Measurements from ENCODE around the gene MBD3.
A peak's percentile ranks its signal among the peaks of the same experiment; 100 is the strongest.
"Not testable (repeated sequence)": the region's sequence is repeated elsewhere in the genome, so short reads cannot be mapped to it uniquely, and the experiment has no call there.

Gene MBD3

GRCh38 chr19:1568320-1569019 lies 24.2 kb downstream of the MBD3 start, which contains the start of gene MEX3D:
TSS of gene MEX3D (minus strand) at chr19:1568325. CDS start at chr19:1568058, 267 bp downstream.
- DNase-seq, result peak; percentile 84 to 85

GRCh38 chr19:1567848-1568227 lies 24.8 kb downstream of the MBD3 start:
- no peak for DNase-seq

GRCh38 chr19:1567116-1567847 lies 25.4 kb downstream of the MBD3 start:
- DNase-seq, result no peak

DNA sequence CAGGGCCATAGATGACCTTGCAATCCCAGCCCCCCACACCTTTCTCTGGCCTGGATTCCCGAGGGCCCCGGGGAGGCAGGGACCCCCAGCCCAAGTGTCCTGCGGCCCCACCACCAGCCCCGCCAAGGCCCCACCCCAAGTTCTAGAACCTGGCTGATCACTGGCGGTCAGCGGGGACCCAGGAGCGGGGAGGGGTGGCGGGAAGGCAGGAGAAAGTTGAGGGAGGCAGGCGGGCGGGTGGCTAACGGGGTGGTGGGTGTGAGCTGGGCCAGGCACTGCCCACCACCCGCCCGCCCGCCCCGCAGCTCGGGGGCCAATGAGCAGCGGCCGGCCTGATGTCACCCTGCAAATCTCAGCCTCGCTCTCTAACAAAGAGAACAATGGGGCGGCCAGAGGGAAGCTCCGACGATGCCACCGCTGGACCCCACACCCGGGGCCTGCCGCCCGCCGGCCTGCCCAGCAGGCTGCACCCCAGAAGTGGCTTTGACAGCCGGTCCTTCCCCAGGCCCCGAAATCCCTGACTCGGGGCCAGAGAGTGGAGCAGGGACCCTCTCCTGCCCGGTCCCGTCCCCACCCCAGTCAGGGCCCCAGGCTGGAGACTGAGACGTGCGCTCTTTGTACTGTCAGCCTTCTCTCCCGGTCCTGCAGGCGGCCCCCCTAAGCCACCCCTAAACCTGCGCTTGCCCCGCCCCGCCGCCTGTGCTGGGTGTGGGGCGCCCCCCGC lies 26.1 kb downstream of the MBD3 start:
- no peak for DNase-seq

- DNase-seq, result no peak
Observed at GRCh38 chr19:1563251-1563650, 29.4 kb downstream of the MBD3 start.

GRCh38 chr19:1561236-1561842 lies 31.3 kb downstream of the MBD3 start:
- no peak for DNase-seq

GRCh38 chr19:1560286-1560882 lies 32.3 kb downstream of the MBD3 start:
- no peak for DNase-seq

DNA sequence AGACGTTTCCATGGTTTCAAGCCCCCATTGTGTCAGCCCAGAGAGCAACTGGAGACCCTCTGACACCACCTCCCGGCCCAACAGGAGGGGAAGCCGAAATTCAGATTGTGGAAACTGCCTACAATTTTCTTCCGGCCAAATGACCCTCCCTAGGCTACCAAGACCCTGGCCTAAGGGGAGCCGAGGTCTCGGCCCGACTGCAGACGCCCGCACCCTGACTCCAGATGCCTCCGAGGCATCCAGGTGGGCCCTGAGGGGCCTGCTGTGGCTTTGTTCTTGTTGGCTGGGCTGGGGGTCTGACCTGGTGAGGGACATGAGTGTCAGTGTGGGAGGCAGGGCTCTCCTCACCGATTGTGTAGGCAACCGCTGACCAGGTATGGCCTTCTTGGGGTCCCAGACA lies 34.1 kb downstream of the MBD3 start:
- no peak for DNase-seq

DNA sequence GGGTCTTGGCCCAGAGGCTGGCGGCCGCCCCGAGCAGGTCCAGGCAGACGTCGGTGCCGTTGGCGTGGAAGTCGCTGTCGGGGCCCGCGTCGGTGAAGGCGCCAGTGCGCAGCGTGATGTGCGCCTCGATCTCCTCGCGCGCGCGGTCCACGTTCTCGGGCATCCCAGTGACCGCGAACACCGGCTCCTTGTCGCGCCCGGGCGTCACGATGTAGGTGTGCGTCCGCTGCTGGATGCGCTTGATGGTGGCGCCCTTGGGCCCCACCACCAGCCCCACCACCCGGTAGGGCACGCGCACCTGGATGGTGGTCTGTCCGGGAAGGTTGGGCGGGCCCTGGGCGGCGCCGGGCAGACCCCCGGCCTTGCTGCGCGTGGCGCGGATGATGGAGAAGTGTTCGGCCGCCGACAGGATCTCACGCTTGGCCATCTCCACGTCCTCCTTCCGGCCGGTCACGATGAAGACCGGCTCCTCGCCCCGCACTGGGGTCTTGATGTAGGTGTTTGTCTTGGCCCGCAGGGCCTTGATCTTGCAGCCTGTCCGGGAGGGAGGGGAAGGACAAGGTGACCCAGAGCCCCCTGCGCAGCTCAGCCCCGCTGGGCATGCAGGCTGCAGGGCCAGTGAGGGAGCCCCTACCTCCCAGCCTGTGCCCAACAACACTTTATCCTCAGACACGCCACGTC lies 36.1 kb downstream of the MBD3 start:
- no peak for DNase-seq

DNA sequence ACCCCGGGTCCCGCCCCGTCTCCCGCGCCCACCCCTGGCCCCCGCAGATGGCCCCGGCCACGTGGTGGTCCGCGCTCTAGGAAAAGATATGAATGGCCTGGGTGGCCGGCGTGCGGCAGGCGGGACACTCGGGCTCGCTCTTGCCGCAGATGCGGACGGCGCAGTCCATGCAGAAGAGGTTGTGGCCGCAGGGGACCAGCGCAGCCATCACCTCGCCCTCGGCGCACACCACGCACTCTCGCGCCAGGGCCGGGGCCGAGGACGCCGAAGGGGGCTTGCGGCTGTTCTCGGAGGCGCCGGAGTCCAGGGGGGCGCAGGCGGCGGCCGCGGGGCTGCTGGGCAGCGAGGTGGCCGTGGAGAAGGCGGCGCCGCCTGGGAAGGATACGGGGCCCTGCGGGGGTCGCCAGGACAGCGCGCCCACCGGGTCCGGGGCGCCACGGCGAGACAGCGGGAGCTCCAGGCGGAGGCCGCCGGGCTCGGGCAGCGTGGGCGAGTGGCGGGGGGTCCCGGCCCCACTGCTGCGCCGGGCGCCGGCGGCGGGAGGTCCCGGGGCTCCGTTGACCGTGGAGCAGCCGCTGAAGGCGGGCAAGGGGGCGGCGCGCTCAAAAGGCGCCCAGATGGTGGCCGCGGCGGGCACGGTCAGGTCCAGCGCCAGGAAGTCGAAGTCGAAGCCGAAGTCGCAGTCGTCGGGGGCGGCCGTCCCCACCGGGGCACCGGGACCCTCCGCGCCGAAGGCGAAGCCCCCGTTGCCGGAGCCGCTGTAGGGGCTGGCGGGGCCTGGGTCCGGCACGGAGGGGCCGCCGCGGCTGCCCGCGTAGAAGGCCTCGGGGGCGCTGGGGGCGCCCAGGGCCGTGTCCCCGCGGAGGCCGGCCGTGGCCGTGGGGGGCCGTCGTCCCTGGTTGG lies 36.9 kb downstream of the MBD3 start:
- DNase-seq, result no peak

DNA sequence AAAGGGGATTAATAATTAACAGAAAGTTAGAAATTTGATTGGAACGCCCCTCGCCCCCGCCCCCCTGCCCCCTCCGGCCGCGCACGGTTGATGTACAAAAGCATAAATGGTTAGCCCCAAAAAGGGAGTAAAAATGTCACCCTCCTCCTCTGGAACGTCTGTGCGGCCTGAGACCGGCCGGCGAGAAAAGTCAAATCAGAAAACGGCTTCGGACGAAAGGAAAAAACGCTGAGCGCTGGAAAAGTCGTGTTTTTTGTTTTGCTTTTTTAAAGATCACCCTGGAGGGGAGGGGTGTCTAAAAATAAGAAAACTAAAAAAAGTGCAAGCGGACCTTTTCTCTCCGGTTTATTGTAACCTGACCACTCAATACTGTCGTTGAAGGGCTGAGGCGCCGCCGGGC lies 37.7 kb downstream of the MBD3 start:
- DNase-seq, result no peak

GRCh38 chr19:1553415-1553814 lies 39.2 kb downstream of the MBD3 start:
- no peak for DNase-seq

DNA sequence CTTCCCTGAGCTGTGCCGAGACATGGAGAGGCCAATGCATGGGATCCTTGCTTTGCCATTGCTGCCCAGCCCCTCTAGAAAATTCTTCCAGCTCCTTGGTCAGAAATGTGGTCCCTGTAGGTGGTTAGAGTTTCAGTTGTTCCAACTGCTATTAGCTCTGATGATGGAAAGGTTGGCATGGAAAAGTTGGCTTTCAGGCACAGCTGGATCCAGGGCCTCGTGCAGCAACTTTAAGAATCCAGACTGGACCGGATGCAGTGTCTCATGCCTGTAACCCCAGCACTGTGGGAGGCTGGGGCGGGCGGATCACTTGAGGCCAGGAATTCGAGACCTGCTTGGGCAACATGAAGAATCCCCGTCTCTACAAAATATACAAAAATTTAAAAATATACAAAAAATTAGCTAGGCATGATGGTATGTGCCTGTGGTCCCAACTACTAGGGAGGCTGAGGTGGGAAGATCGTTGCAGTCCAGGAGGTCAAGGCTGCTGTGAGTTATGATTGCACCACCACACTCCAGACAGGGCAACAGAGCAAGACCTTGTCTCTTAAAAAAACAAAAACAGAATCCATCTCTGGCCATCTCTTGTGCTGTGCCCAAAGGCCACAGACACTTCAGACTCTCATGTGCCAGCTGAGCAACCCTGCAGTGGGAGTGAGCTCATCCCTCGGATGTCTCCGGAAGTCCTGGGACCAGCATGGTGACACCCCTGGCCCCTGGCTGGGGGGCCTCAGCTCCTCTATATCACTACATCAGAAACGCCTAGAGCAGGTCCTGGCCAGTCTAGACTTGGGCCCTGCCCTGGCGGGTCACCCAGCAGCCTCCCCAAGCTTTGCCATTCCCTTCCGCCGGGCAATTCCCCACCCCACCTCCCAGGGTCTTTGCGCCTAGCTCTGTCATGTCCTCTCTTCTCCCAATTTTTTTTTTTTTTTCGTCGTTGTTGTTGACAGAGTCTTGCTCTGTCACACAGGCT lies 41.3 kb downstream of the MBD3 start:
- no peak for DNase-seq

GRCh38 chr19:1549332-1549945 lies 43.2 kb downstream of the MBD3 start:
- no peak for DNase-seq

DNA sequence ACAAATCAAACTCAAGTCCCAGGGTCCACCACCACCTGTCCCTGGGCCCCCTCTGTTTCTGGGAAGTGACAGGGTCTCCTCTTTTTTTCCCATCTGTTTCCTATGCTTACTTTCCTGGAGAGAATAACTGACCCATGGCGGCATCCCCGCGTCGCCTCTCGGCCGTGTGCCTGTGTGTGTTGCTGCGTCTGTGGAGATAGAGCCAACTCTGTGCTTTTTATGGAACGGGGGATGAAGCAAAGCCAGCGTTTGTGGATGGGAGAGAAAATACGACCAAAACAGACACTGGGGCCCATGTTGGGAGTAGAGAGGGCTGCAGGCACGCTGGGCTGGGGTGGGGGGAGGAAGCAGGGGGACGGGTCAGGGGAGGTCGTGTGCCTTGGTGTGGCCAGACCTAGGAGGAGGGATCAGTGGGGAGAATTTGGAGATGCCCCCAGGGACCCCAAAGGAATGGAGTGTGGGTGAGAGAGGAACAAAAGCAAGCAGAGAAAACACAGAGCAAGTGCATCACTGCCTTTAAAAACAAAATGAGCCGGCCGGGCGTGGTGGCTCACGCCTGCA lies 52.2 kb downstream of the MBD3 start:
- DNase-seq, result no peak

GRCh38 chr19:1539749-1540148 lies 52.9 kb downstream of the MBD3 start:
- not testable (repeated sequence) for DNase-seq

- DNase-seq, result no peak
Observed at GRCh38 chr19:1538978-1539377, 53.7 kb downstream of the MBD3 start.

- not testable (repeated sequence) for DNase-seq
Observed at GRCh38 chr19:1535699-1536098, 57.0 kb downstream of the MBD3 start.

GRCh38 chr19:1534972-1535371 lies 57.7 kb downstream of the MBD3 start:
- no peak for DNase-seq
